PC-9 (cell line): ENCODE results near the gene PGC. TPM values are rescaled to one million over a fixed set of nuclear protein-coding genes. Genes with fewer than 3 reads are reported as not detected.

Experiments used
- BruUV-seq: library from RNA; stranded (reverse); fragments of 400-500 nt; replicated peaks from 2 replicates; lab custom pipeline; 2021; lab: Mats Ljungman, UMichigan
- CTCF ChIA-PET: fragments of 300-600 bp; sonication (Branson Sonifier 250); formaldehyde crosslinking; loops from one replicate; lab custom pipeline; 2022; ENCODE audit warnings: antibody characterized with exemption; lab: Charles Lee
- POLR2A ChIA-PET: fragments of 300-600 bp; sonication (Branson Sonifier 250); formaldehyde crosslinking; loops from one replicate; lab custom pipeline; 2022; ENCODE audit warnings: antibody characterized with exemption; ENCODE audit not compliant: unreplicated experiment; lab: Charles Lee
- DNase-seq, 2 experiments: peaks; one replicate each; pipeline versions ENCODE4 v3.0.0 to v3.0.0-alpha.2; 2015 to 2022; ENCODE audit warnings: mixed read lengths in 1 of 2
- H2AFZ ChIP-seq: fragments of 200-600 bp; sonication (generic); 2 replicates; pipeline ENCODE4 v1.8.1; 2017; ENCODE audit warnings: antibody characterized with exemption
- H3F3A ChIP-seq: fragments of 200-600 bp; sonication (generic); 2 replicates; pipeline ENCODE4 v1.8.1; 2017; ENCODE audit warnings: antibody characterized with exemption, mild to moderate bottlenecking, low read depth; ENCODE audit not compliant: insufficient read depth
- H3K27ac ChIP-seq: fragments of 200-600 bp; sonication (generic); 2 replicates; pipeline ENCODE4 v1.6.1; 2016; ENCODE audit warnings: mixed run types
- H3K27me3 ChIP-seq: fragments of 200-600 bp; sonication (generic); 2 replicates; pipeline ENCODE4 v1.6.1; 2016; ENCODE audit warnings: low read depth, mixed run types; ENCODE audit not compliant: insufficient read depth
- H3K36me3 ChIP-seq: fragments of 200-600 bp; sonication (generic); 2 replicates; pipeline ENCODE4 v1.6.1; 2016; ENCODE audit warnings: low read depth, mixed run types
- H3K4me1 ChIP-seq: fragments of 200-600 bp; sonication (generic); replicated peaks from 2 replicates; pipeline ENCODE4 v1.6.1; 2016; ENCODE audit warnings: mixed run types; ENCODE audit not compliant: insufficient read depth
- H3K4me2 ChIP-seq: fragments of 200-600 bp; sonication (generic); 2 replicates; pipeline ENCODE4 v1.6.1; 2017; ENCODE audit warnings: mixed run types
- H3K4me3 ChIP-seq: fragments of 200-600 bp; sonication (generic); 2 replicates; pipeline ENCODE4 v1.6.1; 2016; ENCODE audit warnings: mixed run types
- H3K79me2 ChIP-seq: fragments of 200-600 bp; sonication (generic); 2 replicates; pipeline ENCODE4 v1.6.1; 2017; ENCODE audit warnings: low read depth, mixed run types
- H3K9me2 ChIP-seq: fragments of 200-600 bp; sonication (generic); 2 replicates; pipeline ENCODE4 v1.8.1; 2017; ENCODE audit warnings: mild to moderate bottlenecking; ENCODE audit not compliant: insufficient read depth
- H3K9me3 ChIP-seq: fragments of 200-600 bp; sonication (generic); 2 replicates; pipeline ENCODE4 v1.8.1; 2016; ENCODE audit warnings: low read depth; ENCODE audit not compliant: insufficient read depth
- H4K20me1 ChIP-seq: fragments of 200-600 bp; sonication (generic); 2 replicates; pipeline ENCODE4 v1.8.1; 2017; ENCODE audit not compliant: insufficient read depth
- CTCF ChIP-seq: fragments of 200-600 bp; sonication (generic); conservative IDR thresholded peaks from 2 replicates; pipeline ENCODE4 v1.6.1; 2017; ENCODE audit warnings: mixed run types, antibody characterized with exemption, mild to moderate bottlenecking, moderate library complexity
- EZH2 ChIP-seq: fragments of 200-600 bp; sonication (generic); IDR thresholded peaks from 2 replicates; pipeline ENCODE4 v1.8.0; 2017; ENCODE audit warnings: antibody characterized with exemption, low read depth
- intact Hi-C: fragments of 100-400 bp; cut with micrococcal nuclease; formaldehyde crosslinking; loops from one replicate; pipeline ENCODE4 v1.10.0; 2022; ENCODE audit not compliant: unreplicated experiment
- total RNA-seq: library from RNA; stranded (reverse); gene quantifications from 2 replicates; pipeline ENCODE4 v1.2.3, GENCODE V29; 2021

Gene PGC
- total RNA-seq, 1 experiment from 2014 or later: not detected

- Histone ChIP-seq H2AFZ (no peak overlapping the region), H3F3A (peaks cover 30% of the 10 kb centered on the region), H3K9me2 (no peaks in the 10 kb centered on the region; the same call in 1 of the 2 replicates), H3K4me1 (peaks cover 35% of the 10 kb centered on the region), H3K4me3 (no peak overlapping the region), H3K27ac (peak overlapping the region; percentile 58), H3K79me2 (no peaks in the 10 kb centered on the region), H3K4me2 (peak overlapping the region; percentile 65), H3K36me3 (no peaks in the 10 kb centered on the region), H3K9me3 (no peaks in the 10 kb centered on the region), H3K27me3 (no peaks in the 10 kb centered on the region), H4K20me1 (no peaks in the 10 kb centered on the region)
- peak; percentile 89 to 93 for DNase-seq
- BruUV-seq: no TSS peak
- intact Hi-C loops: loop anchor here (1.0 kb wide), 2 partner anchors 10 to 15 kb away; no protein-coding TSS in a partner anchor
- ChIA-PET CTCF (interaction anchor here (0.8 to 1.5 kb wide), 3 partner anchors 15 to 21 kb away, joined by 3 to 6 read pairs (median 5); no protein-coding TSS in a partner anchor), POLR2A (interaction anchor here (0.5 to 1.2 kb wide), 5 partner anchors 15 to 791 kb away, joined by 3 to 16 read pairs (median 6); no protein-coding TSS in a partner anchor)
- TF ChIP-seq EZH2: no peak
- no peak for TF ChIP-seq CTCF
These were observed 34.0 kb downstream of the PGC start for GRCh38 chr6:41713159-41713649.

- H3K79me2 ChIP-seq: no peaks in the 10 kb centered on the region
- H3F3A ChIP-seq: peaks cover 30% of the 10 kb centered on the region
- peaks cover 35% of the 10 kb centered on the region for H3K4me1 ChIP-seq
- intact Hi-C loops: loop anchor here (1.0 kb wide), 2 partner anchors 11 to 14 kb away; no protein-coding TSS in a partner anchor
- POLR2A ChIA-PET: interaction anchor here (0.5 to 1.2 kb wide), 3 partner anchors 15 to 227 kb away, joined by 4 to 7 read pairs (median 6); no protein-coding TSS in a partner anchor
- CTCF ChIA-PET: interaction anchor here (1.5 kb wide), 1 partner anchor 22 kb away, joined by 5 read pairs; no protein-coding TSS in a partner anchor
- no peaks in the 10 kb centered on the region for H3K27me3 ChIP-seq
- H3K36me3 ChIP-seq: no peaks in the 10 kb centered on the region
- H4K20me1 ChIP-seq: no peaks in the 10 kb centered on the region
- no peak overlapping the region for H2AFZ ChIP-seq
- BruUV-seq: no TSS peak
- peak; percentile 48 to 76 for DNase-seq
- H3K4me2 ChIP-seq: peak overlapping the region; percentile 65
- H3K4me3 ChIP-seq: no peak overlapping the region; the same call in 1 of the 2 replicates
- no peaks in the 10 kb centered on the region; the same call in 1 of the 2 replicates for H3K9me2 ChIP-seq
- TF ChIP-seq CTCF (no peak), EZH2 (no peak)
- peak overlapping the region; percentile 58 for H3K27ac ChIP-seq
- no peaks in the 10 kb centered on the region for H3K9me3 ChIP-seq
These were observed 34.5 kb downstream of the PGC start for GRCh38 chr6:41712651-41713103.

GRCh38 chr6:41711323-41712038 is 35.7 kb downstream of the PGC start:
- TF ChIP-seq CTCF (no peak), EZH2 (no peak)
- Histone ChIP-seq H3K27ac (no peak overlapping the region), H2AFZ (no peak overlapping the region), H3K9me2 (no peaks in the 10 kb centered on the region; the same call in 1 of the 2 replicates), H4K20me1 (no peaks in the 10 kb centered on the region), H3K4me3 (no peak overlapping the region), H3K4me2 (no peak overlapping the region), H3K36me3 (no peaks in the 10 kb centered on the region), H3K4me1 (peaks cover 35% of the 10 kb centered on the region), H3K79me2 (no peaks in the 10 kb centered on the region), H3K27me3 (no peaks in the 10 kb centered on the region), H3K9me3 (no peaks in the 10 kb centered on the region), H3F3A (peaks cover 30% of the 10 kb centered on the region)
- ChIA-PET CTCF (no interaction called here), POLR2A (no interaction called here)
- intact Hi-C loops: no loop called here
- BruUV-seq: no TSS peak
- DNase-seq: no peak
